CD14-positive monocyte (primary cell): ENCODE measurements around the gene ZNF778. TPM values are rescaled to one million over a fixed set of nuclear protein-coding genes. Genes with fewer than 3 reads are reported as not detected.

Source experiments
- DNase-seq, 3 donors: peaks; one replicate each; pipeline ENCODE4 v3.0.0-alpha.2; 2011 to 2022
- H2AFZ ChIP-seq: 2 replicates; pipeline ENCODE4 v1.6.0; 2012; ENCODE audit warnings: mild to moderate bottlenecking, low read depth, low read length, inconsistent platforms; ENCODE audit not compliant: insufficient read depth, poor library complexity, severe bottlenecking
- H3K27ac ChIP-seq, 2 donors: 1 replicate in 1 of 2; 2 replicates in 1 of 2; pipeline ENCODE4 v1.5.1; 2012 to 2013; ENCODE audit warnings: low read length in 2 of 2, control low read depth in 1 of 2, inconsistent platforms in 1 of 2, low read depth in 1 of 2, mild to moderate bottlenecking in 1 of 2
- H3K27me3 ChIP-seq, 2 donors: one replicate each; pipeline versions ENCODE4 v1.6.0 to v1.6.1; 2011 to 2013; ENCODE audit warnings: low read length in 2 of 2; ENCODE audit not compliant: control insufficient read depth in 2 of 2, insufficient read depth in 2 of 2
- H3K36me3 ChIP-seq, 2 donors: replicated peaks in 1 of 2; 1 replicate in 1 of 2; 2 replicates in 1 of 2; pipeline versions ENCODE4 v1.5.1 to v1.6.1; 2012 to 2013; ENCODE audit warnings: low read length in 2 of 2, control low read depth in 1 of 2, inconsistent platforms in 1 of 2, mild to moderate bottlenecking in 1 of 2; ENCODE audit not compliant: insufficient read depth in 2 of 2, control insufficient read depth in 1 of 2
- H3K4me1 ChIP-seq, 2 donors: 1 replicate in 1 of 2; 2 replicates in 1 of 2; pipeline versions ENCODE4 v1.5.1 to v1.6.1; 2012 to 2013; ENCODE audit warnings: low read length in 2 of 2, control low read depth in 1 of 2, inconsistent platforms in 1 of 2, mild to moderate bottlenecking in 1 of 2, moderate library complexity in 1 of 2; ENCODE audit not compliant: insufficient read depth in 2 of 2, control insufficient read depth in 1 of 2
- H3K4me2 ChIP-seq: replicated peaks from 2 replicates; pipeline ENCODE3; 2012; ENCODE audit warnings: low read length, moderate library complexity, mild to moderate bottlenecking; ENCODE audit not compliant: poor library complexity, severe bottlenecking; ENCODE audit errors: extremely low read depth
- H3K4me3 ChIP-seq, 3 experiments: fragments of 200-600 bp in 1 of 3; sonication (generic) in 1 of 3; replicated peaks in 1 of 3; 1 replicate in 2 of 3; 2 replicates in 1 of 3; pipeline ENCODE4 v1.5.1; 2011 to 2013; ENCODE audit warnings: low read length in 3 of 3, mild to moderate bottlenecking in 3 of 3, control low read depth in 2 of 3, low read depth in 2 of 3, inconsistent platforms in 1 of 3, moderate library complexity in 1 of 3
- H3K79me2 ChIP-seq: 2 replicates; pipeline ENCODE4 v1.6.0; 2012; ENCODE audit warnings: mild to moderate bottlenecking, control low read depth, inconsistent platforms, low read length, moderate library complexity; ENCODE audit not compliant: insufficient read depth
- H3K9ac ChIP-seq: 2 replicates; pipeline ENCODE4 v1.6.0; 2017; ENCODE audit warnings: low read length, mild to moderate bottlenecking; ENCODE audit not compliant: insufficient read depth, poor library complexity, severe bottlenecking
- H3K9me3 ChIP-seq, 2 donors: replicated peaks in 1 of 2; 1 replicate in 1 of 2; 2 replicates in 1 of 2; pipeline versions ENCODE4 v1.5.1 to v1.6.1; 2012 to 2013; ENCODE audit warnings: low read length in 2 of 2, control low read depth in 1 of 2; ENCODE audit not compliant: control insufficient read depth in 1 of 2, insufficient read depth in 1 of 2
- H4K20me1 ChIP-seq: 2 replicates; pipeline ENCODE4 v1.6.0; 2012; ENCODE audit warnings: mild to moderate bottlenecking, low read length, control low read depth, moderate library complexity; ENCODE audit not compliant: insufficient read depth
- H3K27ac Mint-ChIP-seq, 7 donors: one replicate each; pipeline ENCODE4 v1.8.0; 2020; ENCODE audit warnings: mild to moderate bottlenecking in 7 of 7, mixed read lengths in 7 of 7, moderate library complexity in 6 of 7, inconsistent platforms in 2 of 7
- H3K27me3 Mint-ChIP-seq, 3 donors: one replicate each; pipeline ENCODE4 v1.8.0; 2021 to 2022; ENCODE audit warnings: low read depth in 3 of 3, mild to moderate bottlenecking in 3 of 3, mixed read lengths in 3 of 3, moderate library complexity in 3 of 3, inconsistent platforms in 1 of 3
- H3K36me3 Mint-ChIP-seq, 2 donors: one replicate each; pipeline ENCODE4 v1.8.0; 2020; ENCODE audit warnings: mixed read lengths in 2 of 2, inconsistent platforms in 1 of 2, mild to moderate bottlenecking in 1 of 2
- H3K4me1 Mint-ChIP-seq: one replicate; pipeline ENCODE4 v1.8.0; 2020; ENCODE audit warnings: mild to moderate bottlenecking, mixed read lengths
- H3K4me3 Mint-ChIP-seq, 2 donors: one replicate each; pipeline ENCODE4 v1.8.0; 2020; ENCODE audit warnings: mild to moderate bottlenecking in 2 of 2, mixed read lengths in 2 of 2, moderate library complexity in 1 of 2
- H3K9me3 Mint-ChIP-seq, 7 donors: one replicate each; pipeline ENCODE4 v1.8.0; 2020 to 2022; ENCODE audit warnings: mixed read lengths in 7 of 7, mild to moderate bottlenecking in 6 of 7, moderate library complexity in 6 of 7, inconsistent platforms in 2 of 7
- WGBS: methylation state at CpG from one replicate; pipeline ENCODE4 v1.1.5; 2013; ENCODE audit warnings: missing lambda C conversion rate; ENCODE audit not compliant: insufficient coverage; 5-methylcytosine and 5-hydroxymethylcytosine counted together
- intact Hi-C, 2 donors: fragments of 100-400 bp; cut with micrococcal nuclease; formaldehyde crosslinking; loops; one replicate each; pipeline versions ENCODE4 v1.15.0 to v1.15.1; 2023
- polyA plus RNA-seq, 3 donors: library from polyadenylated mRNA; depleted of rRNA in 1 of 3; unstranded in 2 of 3; stranded (reverse) in 1 of 3; fragments of 300-500 nt in 2 of 3; fragments of >200 nt in 1 of 3; fragmentation: Illumina TruSeq in 2 of 3; gene quantifications; 1 replicate in 2 of 3; 2 replicates in 1 of 3; pipeline ENCODE4 v1.2.3, GENCODE V29; 2012 to 2021
- TF ChIP-seq, protein P1 (sequence below): fragments of 200-600 bp; IDR thresholded peaks from one replicate; pipeline ENCODE4 v1.8.0; 2022; ENCODE audit warnings: antibody characterized with exemption, mild to moderate bottlenecking

Gene ZNF778
- polyA plus RNA-seq, 3 donors = 0.51 to 9.0 (median 0.60) TPM

DNA sequence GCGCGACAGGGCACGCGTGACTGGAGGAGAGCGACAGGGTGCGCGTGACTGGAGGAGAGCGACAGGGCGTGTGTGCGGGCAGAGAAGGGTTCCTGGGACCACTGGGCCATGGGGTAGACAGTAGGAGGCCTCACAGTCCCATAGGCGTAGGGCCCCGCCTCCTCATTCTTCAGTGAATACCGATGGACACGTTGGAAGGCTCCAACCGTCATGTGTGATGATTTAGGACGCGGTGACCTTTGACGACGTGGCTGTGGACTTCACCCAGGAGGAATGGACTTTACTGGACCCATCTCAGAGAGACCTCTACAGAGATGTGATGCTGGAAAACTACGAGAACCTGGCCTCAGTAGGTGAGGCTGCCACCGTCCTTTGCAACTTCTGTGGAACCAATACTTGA lies 5.4 kb downstream of the ZNF778 start:
- WGBS = 97% methylated on average over 19 of the region's 21 CpGs
- TF ChIP-seq, protein P1, sequence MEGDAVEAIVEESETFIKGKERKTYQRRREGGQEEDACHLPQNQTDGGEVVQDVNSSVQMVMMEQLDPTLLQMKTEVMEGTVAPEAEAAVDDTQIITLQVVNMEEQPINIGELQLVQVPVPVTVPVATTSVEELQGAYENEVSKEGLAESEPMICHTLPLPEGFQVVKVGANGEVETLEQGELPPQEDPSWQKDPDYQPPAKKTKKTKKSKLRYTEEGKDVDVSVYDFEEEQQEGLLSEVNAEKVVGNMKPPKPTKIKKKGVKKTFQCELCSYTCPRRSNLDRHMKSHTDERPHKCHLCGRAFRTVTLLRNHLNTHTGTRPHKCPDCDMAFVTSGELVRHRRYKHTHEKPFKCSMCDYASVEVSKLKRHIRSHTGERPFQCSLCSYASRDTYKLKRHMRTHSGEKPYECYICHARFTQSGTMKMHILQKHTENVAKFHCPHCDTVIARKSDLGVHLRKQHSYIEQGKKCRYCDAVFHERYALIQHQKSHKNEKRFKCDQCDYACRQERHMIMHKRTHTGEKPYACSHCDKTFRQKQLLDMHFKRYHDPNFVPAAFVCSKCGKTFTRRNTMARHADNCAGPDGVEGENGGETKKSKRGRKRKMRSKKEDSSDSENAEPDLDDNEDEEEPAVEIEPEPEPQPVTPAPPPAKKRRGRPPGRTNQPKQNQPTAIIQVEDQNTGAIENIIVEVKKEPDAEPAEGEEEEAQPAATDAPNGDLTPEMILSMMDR = no peak
- Mint-ChIP-seq H3K9me3 (peaks cover 9 to 20% (median 14%) of the 10 kb centered on the region in 7 donors), H3K4me1 (peaks cover 7% of the 10 kb centered on the region), H3K36me3 (peaks cover 63 to 79% of the 10 kb centered on the region in 2 donors), H3K27me3 (no peaks in the 10 kb centered on the region), H3K27ac (no peak overlapping the region), H3K4me3 (no peak overlapping the region)
- Histone ChIP-seq H3K4me1 (peaks cover 5% of the 10 kb centered on the region in 2 donors), H3K4me2 (no peak overlapping the region), H2AFZ (no peak overlapping the region), H3K9ac (no peak overlapping the region), H3K27ac (no peak overlapping the region), H3K79me2 (peaks cover 13% of the 10 kb centered on the region), H3K27me3 (no peaks in the 10 kb centered on the region), H3K36me3 (peaks cover 63 to 74% of the 10 kb centered on the region in 2 donors), H4K20me1 (peaks cover 14% of the 10 kb centered on the region), H3K9me3 (peaks cover 17 to 18% of the 10 kb centered on the region in 2 donors), H3K4me3 (no peak overlapping the region)
- intact Hi-C loops = no loop called here
- DNase-seq = no peak

DNA sequence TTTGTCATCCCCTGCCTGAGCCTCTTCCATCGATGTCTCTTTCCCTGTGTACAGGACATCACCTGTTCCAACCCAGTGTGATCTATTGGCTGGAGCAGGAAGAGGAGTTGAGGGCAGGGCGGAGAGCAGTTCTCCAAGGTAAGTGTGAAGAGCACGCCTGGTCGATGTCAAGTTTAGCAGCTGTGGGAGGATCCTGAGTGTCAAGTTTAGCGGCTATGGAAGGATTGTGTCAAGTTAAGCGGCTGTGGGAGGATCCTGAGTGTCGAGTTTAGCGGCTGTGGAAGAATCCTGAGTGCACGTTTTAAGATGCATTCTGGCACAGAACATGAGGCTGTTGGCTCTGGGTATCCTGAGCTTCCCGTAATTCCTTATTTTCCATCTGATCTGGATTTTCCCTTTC lies 7.2 kb downstream of the ZNF778 start:
- Mint-ChIP-seq H3K27me3 (no peaks in the 10 kb centered on the region), H3K4me1 (peaks cover 1% of the 10 kb centered on the region), H3K36me3 (peaks cover 78 to 89% of the 10 kb centered on the region in 2 donors), H3K9me3 (peaks cover 11 to 29% (median 18%) of the 10 kb centered on the region in 7 donors), H3K4me3 (no peak overlapping the region), H3K27ac (no peak overlapping the region)
- TF ChIP-seq, protein P1 = no peak
- WGBS = 97% methylated on average over 5 of the region's 10 CpGs
- Histone ChIP-seq H3K4me1 (no peaks in the 10 kb centered on the region), H3K36me3 (peaks cover 66 to 91% of the 10 kb centered on the region in 2 donors), H2AFZ (no peak overlapping the region), H3K9me3 (peaks cover 26 to 34% of the 10 kb centered on the region in 2 donors), H3K9ac (no peak overlapping the region), H3K4me2 (no peak overlapping the region), H4K20me1 (peaks cover 9% of the 10 kb centered on the region), H3K27ac (no peak overlapping the region), H3K4me3 (no peak overlapping the region), H3K27me3 (no peaks in the 10 kb centered on the region), H3K79me2 (no peaks in the 10 kb centered on the region)
- no peak for DNase-seq
- intact Hi-C loops = no loop called here
